Posterior vena cava (tissue), 2 donors: ENCODE measurements around the gene RALGPS1. TPM values are rescaled to one million over a fixed set of nuclear protein-coding genes. Genes with fewer than 3 reads are reported as not detected.
A peak's percentile ranks its signal among the peaks of the same experiment; 100 is the strongest.

Experiments
- DNase-seq: peaks from one replicate; pipeline ENCODE4 v3.0.0-alpha.2; 2020; ENCODE audit warnings: low spot score
- intact Hi-C, 2 donors: fragments of 100-400 bp; cut with DNase I; formaldehyde crosslinking; loops; one replicate each; pipeline versions ENCODE4 v1.14.1 to v1.14.2; 2022 to 2023
- total RNA-seq, 2 donors: library from RNA; stranded (reverse); fragmentation: NEBNext Ultra II Directional; extraction: Animal tissue kit (Norgen Biotek cat#: 25700); gene quantifications; one replicate each; pipeline ENCODE4 v1.2.1, GENCODE V29; 2021
- donor health status: DM: yes; HTN: yes; CAD: no.
- donor health status: DM: yes; HTN: yes; CAD: no.

RALGPS1 gene
- total RNA-seq, 2 donors from 2014 or later = 6.4 to 7.8 TPM

GRCh38 chr9:127118597-127119319 lies 204.2 kb downstream of the RALGPS1 start:
- peak; percentile 31 for DNase-seq
- intact Hi-C loops = no loop called here

- peak; percentile 9 for DNase-seq
- intact Hi-C loops = no loop called here
Observed at GRCh38 chr9:127119320-127119709, 204.7 kb downstream of the RALGPS1 start.

GRCh38 chr9:127121628-127122175 lies 207.1 kb downstream of the RALGPS1 start:
- intact Hi-C loops = loop anchor here in 1 of 2 donors (5.0 kb wide), 1 partner anchor 66 kb away; no protein-coding TSS in a partner anchor
- DNase-seq = no peak

- intact Hi-C loops = loop anchor here in 1 of 2 donors (5.0 kb wide), 1 partner anchor 65 kb away; no protein-coding TSS in a partner anchor
- DNase-seq = peak; percentile 97
Observed at GRCh38 chr9:127122176-127123063, 207.8 kb downstream of the RALGPS1 start, which contains the start of gene ANGPTL2. TSS of gene ANGPTL2 (minus strand) at chr9:127122635. CDS start at chr9:127108731, 13,904 bp downstream.

- intact Hi-C loops = loop anchor here in 1 of 2 donors (5.0 kb wide), 1 partner anchor 64 kb away; no protein-coding TSS in a partner anchor
Observed at GRCh38 chr9:127123064-127123890, 208.7 kb downstream of the RALGPS1 start.

GRCh38 chr9:127124111-127124531 lies 209.5 kb downstream of the RALGPS1 start:
- intact Hi-C loops = loop anchor here (1.0 to 5.0 kb wide), 2 partner anchors 17 to 63 kb away; no protein-coding TSS in a partner anchor
- peak; percentile 55 for DNase-seq

More at GRCh38 chr9:127123064-127123890, 208.7 kb downstream of the RALGPS1 start:
- peak; percentile 52 for DNase-seq

GRCh38 chr9:127124792-127125191 lies 210.2 kb downstream of the RALGPS1 start:
- intact Hi-C loops = loop anchor here (1.0 to 5.0 kb wide), 2 partner anchors 17 to 63 kb away; no protein-coding TSS in a partner anchor
- DNase-seq = peak; percentile 24

GRCh38 chr9:127126971-127127370 lies 212.4 kb downstream of the RALGPS1 start:
- intact Hi-C loops = no loop called here
- no peak for DNase-seq

GRCh38 chr9:127128341-127129072 lies 213.9 kb downstream of the RALGPS1 start:
- DNase-seq = peak; percentile 88

GRCh38 chr9:127129073-127129717 lies 214.6 kb downstream of the RALGPS1 start:
- intact Hi-C loops = no loop called here
- no peak for DNase-seq

More at GRCh38 chr9:127128341-127129072, 213.9 kb downstream of the RALGPS1 start:
- intact Hi-C loops = no loop called here

- no peak for DNase-seq
- intact Hi-C loops = no loop called here
Observed at GRCh38 chr9:127129718-127130085, 215.1 kb downstream of the RALGPS1 start.

- DNase-seq = no peak
- intact Hi-C loops = no loop called here
Observed at GRCh38 chr9:127130235-127130634, 215.7 kb downstream of the RALGPS1 start.

- intact Hi-C loops = no loop called here
- DNase-seq = no peak
Observed at GRCh38 chr9:127130661-127131538, 216.3 kb downstream of the RALGPS1 start.

- intact Hi-C loops = no loop called here
- no peak for DNase-seq
Observed at GRCh38 chr9:127131871-127132270, 217.3 kb downstream of the RALGPS1 start.

- no peak for DNase-seq
- intact Hi-C loops = no loop called here
Observed at GRCh38 chr9:127132375-127132774, 217.8 kb downstream of the RALGPS1 start.

GRCh38 chr9:127132921-127133647 lies 218.5 kb downstream of the RALGPS1 start:
- no peak for DNase-seq
- intact Hi-C loops = no loop called here
